ENCODE results near the gene OCA2. TPM values are rescaled to one million over a fixed set of nuclear protein-coding genes. Genes with fewer than 3 reads are reported as not detected.

The OCA2 gene
- total and polyA plus RNA-seq, 2 of the 4 experiments (the other 2 are of a cell fraction) = under 0.01 to 0.03 TPM

DNA sequence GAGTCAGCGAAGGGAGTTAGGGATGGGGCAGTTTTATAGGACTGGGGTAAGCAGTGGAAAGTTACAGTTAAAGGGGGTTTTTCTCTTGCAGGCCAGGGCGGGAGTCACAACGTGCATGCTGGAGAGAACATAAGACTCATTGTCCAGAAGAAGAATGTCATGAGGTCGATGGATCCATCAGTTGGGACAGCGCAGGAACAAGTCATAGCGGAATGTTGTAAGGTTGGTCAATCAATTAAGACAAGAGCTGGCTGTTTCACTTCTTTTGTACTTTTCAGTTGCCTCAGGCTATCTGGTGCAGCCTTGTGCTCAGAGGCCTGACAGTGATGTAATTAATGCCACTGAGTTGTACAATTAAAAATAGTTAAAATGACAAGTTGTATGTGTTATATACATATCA, 165.6 kb downstream of the OCA2 start:
- in situ Hi-C loops (cut with MboI; ENCODE audit: low sequenced_read_pairs) (no loop called here), intact Hi-C loops (cut with micrococcal nuclease) (no loop called here), dilution Hi-C loops (cut with HindIII; ENCODE audit: low sequenced_read_pairs, unreplicated experiment) (no loop called here)
- Histone ChIP-seq H2AK5ac (ENCODE audit: low read depth, low read length) (no peak overlapping the region), H3K9me3 (ENCODE audit: control insufficient read depth, insufficient read depth, low read length) (peaks cover 16% of the 10 kb centered on the region), H3K79me1 (ENCODE audit: low read depth in 1 of 2, low read length in 2 of 2) (no peaks in the 10 kb centered on the region), H2AFZ (replicated peaks; ENCODE audit: low read length, poor library complexity) (no peak overlapping the region), H3K9me1 (ENCODE audit: insufficient read depth, low read length) (no peaks in the 10 kb centered on the region), H2BK120ac (ENCODE audit: low read depth, low read length) (no peak overlapping the region), H2AK9ac (replicated peaks; ENCODE audit: low read depth, low read length, poor library complexity) (no peak overlapping the region), H2BK5ac (ENCODE audit: low read depth, low read length, poor library complexity, severe bottlenecking) (no peak overlapping the region), H3K9ac (ENCODE audit: low read depth, low read length) (no peak overlapping the region), H3K4ac (ENCODE audit: low read depth, low read length) (no peak overlapping the region), H3K36me3 (ENCODE audit: control insufficient read depth, insufficient read depth, low read length) (no peaks in the 10 kb centered on the region), H2BK15ac (ENCODE audit: low read depth, low read length) (no peak overlapping the region), H3K56ac (ENCODE audit: extremely low read depth, insufficient read depth, low read length) (no peak overlapping the region), H4K5ac (ENCODE audit: low read depth, low read length) (no peak overlapping the region), H3K27ac (ENCODE audit: insufficient read depth, low read length) (no peak overlapping the region), H4K91ac (ENCODE audit: insufficient read depth, low read depth, low read length) (no peak overlapping the region), H3K27me3 (ENCODE audit: control insufficient read depth, insufficient read depth, low read length) (no peaks in the 10 kb centered on the region), H2BK20ac (ENCODE audit: low read depth, low read length) (no peak overlapping the region), H4K8ac (ENCODE audit: low read depth in 2 of 2, low read length in 2 of 2) (no peak overlapping the region), H3K4me1 (ENCODE audit: control insufficient read depth, insufficient read depth, low read length) (no peaks in the 10 kb centered on the region), H3K18ac (ENCODE audit: low read depth, low read length) (no peak overlapping the region), H3K4me3 (ENCODE audit: insufficient read depth, low read depth, low read length) (no peak overlapping the region), H3K23ac (ENCODE audit: low read depth, low read length) (no peak overlapping the region), H4K20me1 (ENCODE audit: insufficient read depth, low read length) (no peaks in the 10 kb centered on the region), H3K4me2 (ENCODE audit: low read depth, low read length) (no peak overlapping the region), H3K14ac (replicated peaks; ENCODE audit: low read depth, low read length) (no peak overlapping the region)
- CTCF ChIA-PET = no interaction called here
- POLR2A ChIA-PET (ENCODE audit: unreplicated experiment) = no interaction called here
- DNase-seq (no peak), ATAC-seq (ENCODE audit: low read depth) (no peak)
- TF ChIP-seq CHD1 (IDR thresholded peaks at IDR 0.05; ENCODE audit: low read depth, low read length) = no peak
- no peak for TF ChIP-seq RAD21 (IDR thresholded peaks at IDR 0.05; ENCODE audit: low read length)
- TF ChIP-seq, protein P1, sequence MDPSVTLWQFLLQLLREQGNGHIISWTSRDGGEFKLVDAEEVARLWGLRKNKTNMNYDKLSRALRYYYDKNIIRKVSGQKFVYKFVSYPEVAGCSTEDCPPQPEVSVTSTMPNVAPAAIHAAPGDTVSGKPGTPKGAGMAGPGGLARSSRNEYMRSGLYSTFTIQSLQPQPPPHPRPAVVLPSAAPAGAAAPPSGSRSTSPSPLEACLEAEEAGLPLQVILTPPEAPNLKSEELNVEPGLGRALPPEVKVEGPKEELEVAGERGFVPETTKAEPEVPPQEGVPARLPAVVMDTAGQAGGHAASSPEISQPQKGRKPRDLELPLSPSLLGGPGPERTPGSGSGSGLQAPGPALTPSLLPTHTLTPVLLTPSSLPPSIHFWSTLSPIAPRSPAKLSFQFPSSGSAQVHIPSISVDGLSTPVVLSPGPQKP (IDR thresholded peaks at IDR 0.05; ENCODE audit: borderline replicate concordance, low read depth, low read length) = no peak
- TF ChIP-seq NFE2L2 (IDR thresholded peaks at IDR 0.05; ENCODE audit: low read depth, low read length) = no peak
- TF ChIP-seq MAZ (IDR thresholded peaks at IDR 0.05; ENCODE audit: borderline replicate concordance, low read depth, low read length) = no peak
- TF ChIP-seq BHLHE40 (IDR thresholded peaks at IDR 0.05; ENCODE audit: low read depth, low read length) = no peak
- TF ChIP-seq, protein P2, sequence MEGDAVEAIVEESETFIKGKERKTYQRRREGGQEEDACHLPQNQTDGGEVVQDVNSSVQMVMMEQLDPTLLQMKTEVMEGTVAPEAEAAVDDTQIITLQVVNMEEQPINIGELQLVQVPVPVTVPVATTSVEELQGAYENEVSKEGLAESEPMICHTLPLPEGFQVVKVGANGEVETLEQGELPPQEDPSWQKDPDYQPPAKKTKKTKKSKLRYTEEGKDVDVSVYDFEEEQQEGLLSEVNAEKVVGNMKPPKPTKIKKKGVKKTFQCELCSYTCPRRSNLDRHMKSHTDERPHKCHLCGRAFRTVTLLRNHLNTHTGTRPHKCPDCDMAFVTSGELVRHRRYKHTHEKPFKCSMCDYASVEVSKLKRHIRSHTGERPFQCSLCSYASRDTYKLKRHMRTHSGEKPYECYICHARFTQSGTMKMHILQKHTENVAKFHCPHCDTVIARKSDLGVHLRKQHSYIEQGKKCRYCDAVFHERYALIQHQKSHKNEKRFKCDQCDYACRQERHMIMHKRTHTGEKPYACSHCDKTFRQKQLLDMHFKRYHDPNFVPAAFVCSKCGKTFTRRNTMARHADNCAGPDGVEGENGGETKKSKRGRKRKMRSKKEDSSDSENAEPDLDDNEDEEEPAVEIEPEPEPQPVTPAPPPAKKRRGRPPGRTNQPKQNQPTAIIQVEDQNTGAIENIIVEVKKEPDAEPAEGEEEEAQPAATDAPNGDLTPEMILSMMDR (conservative IDR thresholded peaks at IDR 0.05; ENCODE audit: low read depth, low read length) = no peak
- no peak for TF ChIP-seq MXI1 (IDR thresholded peaks at IDR 0.05; ENCODE audit: borderline replicate concordance, low read depth, low read length)
- TF ChIP-seq POLR2A (IDR thresholded peaks at IDR 0.05; ENCODE audit: low read depth, low read length) = no peak
- no peak for TF ChIP-seq CEBPB (IDR thresholded peaks at IDR 0.05; ENCODE audit: low read depth, low read length)
- TF ChIP-seq, protein P3, sequence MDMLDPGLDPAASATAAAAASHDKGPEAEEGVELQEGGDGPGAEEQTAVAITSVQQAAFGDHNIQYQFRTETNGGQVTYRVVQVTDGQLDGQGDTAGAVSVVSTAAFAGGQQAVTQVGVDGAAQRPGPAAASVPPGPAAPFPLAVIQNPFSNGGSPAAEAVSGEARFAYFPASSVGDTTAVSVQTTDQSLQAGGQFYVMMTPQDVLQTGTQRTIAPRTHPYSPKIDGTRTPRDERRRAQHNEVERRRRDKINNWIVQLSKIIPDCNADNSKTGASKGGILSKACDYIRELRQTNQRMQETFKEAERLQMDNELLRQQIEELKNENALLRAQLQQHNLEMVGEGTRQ (IDR thresholded peaks at IDR 0.05; ENCODE audit: low read depth, low read length) = no peak
- WGBS, 2 experiments (ENCODE audit: extremely low coverage in 2 of 2, insufficient read length in 1 of 2) = 57% methylated on average over 3 of the region's 6 CpGs; no CpG with 5 or more reads in 1 of the 2 experiments
- BruUV-seq (replicated peaks) = no TSS peak

Data from IMR-90 (cell line).